Trophoblast cell (in vitro differentiated cells and primary cell): ENCODE results near the gene ETV6.

Experiments used
- DNase-seq, 2 donors: peaks; one replicate each; pipeline ENCODE4 v3.0.0-alpha.2; 2016
- H2AFZ ChIP-seq: 2 replicates; pipeline ENCODE4 v1.6.1; 2013; ENCODE audit warnings: low read length, moderate library complexity, mild to moderate bottlenecking; ENCODE audit not compliant: insufficient read depth, poor library complexity
- H2AK5ac ChIP-seq: 2 replicates; pipeline ENCODE4 v1.6.1; 2013; ENCODE audit warnings: mild to moderate bottlenecking, low read length
- H2BK120ac ChIP-seq: 2 replicates; pipeline ENCODE4 v1.6.1; 2013; ENCODE audit warnings: low read length, mild to moderate bottlenecking, moderate library complexity; ENCODE audit not compliant: insufficient read depth, poor library complexity
- H2BK12ac ChIP-seq: 2 replicates; pipeline ENCODE4 v1.6.1; 2013; ENCODE audit warnings: mild to moderate bottlenecking, low read length, moderate library complexity
- H2BK5ac ChIP-seq: 2 replicates; pipeline ENCODE4 v1.6.1; 2013; ENCODE audit warnings: low read length, low read depth, moderate library complexity, mild to moderate bottlenecking; ENCODE audit not compliant: poor library complexity
- H3K14ac ChIP-seq: 2 replicates; pipeline ENCODE4 v1.6.1; 2013; ENCODE audit warnings: mild to moderate bottlenecking, low read length
- H3K18ac ChIP-seq: 2 replicates; pipeline ENCODE4 v1.6.1; 2013; ENCODE audit warnings: mild to moderate bottlenecking, low read length
- H3K23ac ChIP-seq: 2 replicates; pipeline ENCODE4 v1.6.1; 2013; ENCODE audit warnings: low read length
- H3K27ac ChIP-seq: 2 replicates; pipeline ENCODE4 v1.5.1; 2013; ENCODE audit warnings: low read depth, mild to moderate bottlenecking, inconsistent platforms, low read length, moderate library complexity
- H3K27me3 ChIP-seq: 2 replicates; pipeline ENCODE4 v1.6.1; 2013; ENCODE audit warnings: inconsistent platforms, mild to moderate bottlenecking, low read length, moderate library complexity; ENCODE audit not compliant: insufficient read depth
- H3K36me3 ChIP-seq, 2 experiments: 1 replicate in 1 of 2; 2 replicates in 1 of 2; pipeline ENCODE4 v1.6.1; 2013; ENCODE audit warnings: low read length in 2 of 2, mild to moderate bottlenecking in 2 of 2, moderate library complexity in 1 of 2; ENCODE audit not compliant: insufficient read depth in 2 of 2, control insufficient read depth in 1 of 2
- H3K4ac ChIP-seq: 2 replicates; pipeline ENCODE4 v1.6.1; 2013; ENCODE audit warnings: low read depth, mild to moderate bottlenecking, low read length, moderate library complexity
- H3K4me1 ChIP-seq, 2 experiments: 1 replicate in 1 of 2; 2 replicates in 1 of 2; pipeline ENCODE4 v1.6.1; 2013; ENCODE audit warnings: low read length in 2 of 2, mild to moderate bottlenecking in 2 of 2, moderate library complexity in 1 of 2; ENCODE audit not compliant: insufficient read depth in 2 of 2, control insufficient read depth in 1 of 2
- H3K4me2 ChIP-seq: 2 replicates; pipeline ENCODE4 v1.6.1; 2013; ENCODE audit warnings: inconsistent platforms, mild to moderate bottlenecking, low read length, moderate library complexity
- H3K4me3 ChIP-seq: 2 replicates; pipeline ENCODE4 v1.5.1; 2013; ENCODE audit warnings: mild to moderate bottlenecking, low read depth, low read length, inconsistent platforms
- H3K79me1 ChIP-seq: one replicate; pipeline ENCODE4 v1.6.1; 2013; ENCODE audit warnings: low read length
- H3K79me2 ChIP-seq: 2 replicates; pipeline ENCODE4 v1.6.1; 2013; ENCODE audit warnings: low read length, mild to moderate bottlenecking; ENCODE audit not compliant: control insufficient read depth, insufficient read depth, poor library complexity
- H3K9ac ChIP-seq: 2 replicates; pipeline ENCODE4 v1.6.1; 2013; ENCODE audit warnings: mild to moderate bottlenecking, low read length
- H3K9me3 ChIP-seq: 2 replicates; pipeline ENCODE4 v1.6.1; 2013; ENCODE audit warnings: low read depth, mild to moderate bottlenecking, control low read depth, inconsistent platforms, low read length; ENCODE audit not compliant: insufficient read depth
- H4K12ac ChIP-seq: 2 replicates; pipeline ENCODE4 v1.6.1; 2013; ENCODE audit warnings: low read depth, mild to moderate bottlenecking, low read length, moderate library complexity
- H4K8ac ChIP-seq: 2 replicates; pipeline ENCODE4 v1.6.1; 2013; ENCODE audit warnings: low read depth, mild to moderate bottlenecking, low read length, moderate library complexity
- H4K91ac ChIP-seq: one replicate; pipeline ENCODE4 v1.6.1; 2013; ENCODE audit warnings: low read depth, mild to moderate bottlenecking, low read length, moderate library complexity
- WGBS: extraction: QIAGEN DNeasy Blood & Tissue Kit; methylation state at CpG from one replicate; pipeline ENCODE4 v1.1.7; 2013; ENCODE audit warnings: missing lambda C conversion rate; ENCODE audit not compliant: insufficient read length, insufficient coverage; ENCODE audit errors: extremely low coverage; 5-methylcytosine and 5-hydroxymethylcytosine counted together

The ETV6 gene

DNA sequence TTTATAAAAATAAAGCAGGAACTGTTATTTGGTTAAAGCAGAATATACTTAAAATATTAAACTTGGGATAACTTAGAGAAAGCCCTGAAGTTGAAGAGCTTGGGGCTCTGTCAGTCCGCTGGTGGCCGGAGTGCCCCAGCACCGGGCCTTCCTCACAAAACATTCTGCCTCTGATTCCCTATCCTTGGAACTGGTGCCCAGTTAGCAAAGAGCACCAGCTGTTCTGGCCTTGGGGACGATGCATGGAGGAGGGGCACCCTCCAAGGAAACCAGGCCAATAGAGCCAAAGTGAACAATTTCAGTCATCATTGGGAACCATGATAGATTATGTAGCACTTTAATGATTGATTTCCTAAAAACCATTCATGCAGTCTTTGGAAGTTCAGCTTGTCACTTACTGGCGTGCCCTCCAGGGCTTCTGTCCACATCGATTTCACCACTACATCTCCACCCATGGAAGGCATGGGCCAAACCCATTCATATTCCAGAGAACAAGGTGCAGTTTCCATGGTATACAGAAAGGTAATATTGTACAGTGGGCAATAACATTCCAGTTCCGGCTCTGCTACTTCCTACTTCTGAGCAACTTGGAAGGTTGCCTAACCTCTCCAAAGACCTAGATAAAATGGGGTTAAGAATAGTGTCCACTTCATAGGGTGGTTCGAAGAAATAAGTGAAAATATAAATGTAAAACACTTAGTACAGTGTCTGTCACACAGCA lies 145.9 kb downstream of the ETV6 start:
- H4K12ac ChIP-seq, result no peak overlapping the region
- no peak overlapping the region for H3K4me3 ChIP-seq
- H3K4me2 ChIP-seq, result peak overlapping the region; percentile 38
- no peak overlapping the region for H4K8ac ChIP-seq
- H3K36me3 ChIP-seq, result no peaks in the 10 kb centered on the region
- H2BK5ac ChIP-seq, result peak overlapping the region; percentile 21
- peak overlapping the region; percentile 29 for H2BK12ac ChIP-seq
- no peak overlapping the region for H2AK5ac ChIP-seq
- peaks cover 10% of the 10 kb centered on the region for H3K79me1 ChIP-seq
- H2BK120ac ChIP-seq, result no peak overlapping the region
- no peak overlapping the region for H3K23ac ChIP-seq
- peak overlapping the region; percentile 33 for H3K14ac ChIP-seq
- H3K27me3 ChIP-seq, result no peaks in the 10 kb centered on the region
- H3K9me3 ChIP-seq, result no peaks in the 10 kb centered on the region
- peaks cover 25 to 30% of the 10 kb centered on the region in 2 experiments for H3K4me1 ChIP-seq
- no peak overlapping the region for H2AFZ ChIP-seq
- DNase-seq, result no peak
- no CpG with 5 or more reads among the region's 8 CpGs for WGBS
- H3K9ac ChIP-seq, result no peak overlapping the region
- H3K27ac ChIP-seq, result peak overlapping the region; percentile 65
- H3K79me2 ChIP-seq, result no peaks in the 10 kb centered on the region
- no peak overlapping the region for H3K4ac ChIP-seq
- H3K18ac ChIP-seq, result no peak overlapping the region
- peak overlapping the region; percentile 10 for H4K91ac ChIP-seq

DNA sequence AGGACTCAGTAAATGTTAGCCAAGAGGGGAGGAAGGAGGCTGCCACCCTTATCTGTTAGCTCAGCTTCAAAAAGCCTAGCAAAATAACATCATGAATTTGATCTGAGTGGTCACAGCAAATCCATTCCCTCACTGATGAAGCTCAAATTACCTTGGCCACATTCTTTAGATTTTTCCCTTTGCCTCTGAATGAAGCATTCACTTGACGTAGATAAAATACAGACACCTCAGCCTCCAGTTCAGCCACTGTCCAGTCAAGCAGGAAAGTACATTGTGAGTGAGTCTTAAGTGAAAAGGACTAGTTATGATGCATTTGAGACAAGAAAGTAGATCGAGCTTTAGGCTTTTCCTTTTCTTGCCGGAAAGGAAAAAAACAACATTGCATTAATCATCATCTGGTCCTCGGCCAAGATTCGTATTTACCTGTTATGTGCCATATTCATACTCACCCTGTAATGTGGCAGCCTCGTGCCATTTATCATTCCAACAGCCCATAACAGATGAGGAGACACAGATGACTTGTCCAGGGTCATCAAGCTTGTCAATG lies 146.5 kb downstream of the ETV6 start:
- Histone ChIP-seq H3K23ac (no peak overlapping the region), H3K79me2 (no peaks in the 10 kb centered on the region), H4K12ac (no peak overlapping the region), H2AFZ (no peak overlapping the region), H2BK5ac (peak overlapping the region; percentile 44), H2AK5ac (no peak overlapping the region), H3K27me3 (no peaks in the 10 kb centered on the region), H3K4me3 (no peak overlapping the region), H4K91ac (peak overlapping the region; percentile 59), H2BK120ac (no peak overlapping the region), H3K27ac (peak overlapping the region; percentile 65), H3K9ac (no peak overlapping the region), H3K4me1 (peaks cover 25 to 30% of the 10 kb centered on the region in 2 experiments), H3K9me3 (no peaks in the 10 kb centered on the region), H3K4me2 (peak overlapping the region; percentile 38), H3K79me1 (peaks cover 10% of the 10 kb centered on the region), H2BK12ac (peak overlapping the region; percentile 3), H3K36me3 (no peaks in the 10 kb centered on the region), H3K14ac (no peak overlapping the region), H3K18ac (no peak overlapping the region), H4K8ac (no peak overlapping the region), H3K4ac (no peak overlapping the region)
- peak; percentile 40 to 72 for DNase-seq
- no CpG with 5 or more reads among the region's 6 CpGs for WGBS

DNA sequence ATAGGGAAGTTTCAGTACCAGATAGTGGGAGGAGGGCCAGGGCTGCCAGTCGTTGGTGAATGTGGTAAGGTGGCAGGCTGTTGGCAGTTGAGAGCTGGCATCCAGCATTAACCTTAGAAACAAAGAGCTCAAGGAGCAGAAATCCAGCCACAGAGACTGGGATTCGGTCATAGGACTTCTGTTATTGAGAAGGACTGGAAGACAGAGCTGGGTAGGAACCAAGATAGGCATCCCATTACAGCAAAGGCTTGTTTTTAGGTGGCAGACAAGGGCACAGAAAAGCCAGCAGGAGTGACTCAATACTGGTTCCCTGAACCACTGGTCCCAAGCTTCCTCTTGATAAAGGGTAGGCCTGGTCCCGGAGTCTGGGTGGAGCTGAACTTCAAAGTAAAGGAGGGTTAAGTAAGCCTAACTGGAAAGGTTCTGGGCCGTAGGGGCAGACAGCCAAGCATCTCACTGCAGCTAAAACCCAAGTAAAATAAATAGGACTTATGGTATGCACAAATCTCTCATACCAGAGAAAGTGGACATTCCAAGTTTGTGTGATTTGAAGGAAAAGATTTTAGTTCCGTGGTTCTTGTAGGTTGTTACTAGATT lies 147.9 kb downstream of the ETV6 start:
- H3K36me3 ChIP-seq, result no peaks in the 10 kb centered on the region
- H3K9me3 ChIP-seq, result no peaks in the 10 kb centered on the region
- H2BK12ac ChIP-seq, result peak overlapping the region; percentile 21
- no peak overlapping the region for H3K23ac ChIP-seq
- peak; percentile 85 to 92 for DNase-seq
- no peaks in the 10 kb centered on the region for H3K79me2 ChIP-seq
- H3K79me1 ChIP-seq, result peaks cover 10% of the 10 kb centered on the region
- H3K4me2 ChIP-seq, result no peak overlapping the region
- H3K4me3 ChIP-seq, result no peak overlapping the region
- H4K91ac ChIP-seq, result peak overlapping the region; percentile 76
- H3K4me1 ChIP-seq, result peaks cover 29 to 33% of the 10 kb centered on the region in 2 experiments
- H3K27ac ChIP-seq, result no peak overlapping the region
- no peak overlapping the region for H2AK5ac ChIP-seq
- H3K27me3 ChIP-seq, result no peaks in the 10 kb centered on the region
- no peak overlapping the region for H3K14ac ChIP-seq
- no peak overlapping the region for H4K12ac ChIP-seq
- peak overlapping the region; percentile 68 for H3K18ac ChIP-seq
- no CpG with 5 or more reads among the region's 5 CpGs for WGBS
- H3K4ac ChIP-seq, result no peak overlapping the region
- no peak overlapping the region for H2BK5ac ChIP-seq
- H3K9ac ChIP-seq, result no peak overlapping the region
- H2BK120ac ChIP-seq, result peak overlapping the region; percentile 55
- no peak overlapping the region for H2AFZ ChIP-seq
- H4K8ac ChIP-seq, result peak overlapping the region; percentile 44

DNA sequence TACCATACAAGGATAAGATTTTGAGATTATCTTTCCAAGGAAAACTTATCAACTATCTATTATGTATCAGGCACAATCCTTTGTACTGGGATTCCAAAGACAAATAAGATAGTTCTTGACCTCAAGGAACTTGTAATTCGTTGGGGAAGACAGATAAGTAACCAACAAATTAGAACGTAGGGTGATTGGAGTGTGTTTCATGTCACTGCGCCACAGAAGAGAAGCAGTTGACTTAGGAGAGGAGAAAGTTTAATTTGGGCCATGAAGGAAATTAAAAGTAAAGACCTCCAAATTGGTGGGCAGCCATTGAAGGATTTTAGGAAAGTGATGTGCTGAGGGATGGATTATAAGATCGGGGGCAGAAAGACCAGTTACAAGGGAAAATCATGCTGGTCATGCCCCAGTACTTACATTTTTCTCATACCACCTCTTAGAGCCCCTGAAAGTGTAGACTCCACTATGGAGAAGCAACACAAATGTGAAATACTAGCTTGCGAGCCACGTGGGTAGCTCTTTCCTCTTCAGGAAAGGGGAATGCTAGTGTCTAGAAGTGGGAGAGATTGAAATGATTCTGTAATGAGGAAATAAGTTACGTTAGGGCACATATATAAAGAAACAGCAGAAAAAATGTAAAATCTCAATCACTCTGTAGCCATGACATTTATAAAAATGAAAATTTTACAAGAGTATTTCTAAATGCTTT lies 148.7 kb downstream of the ETV6 start:
- H3K9me3 ChIP-seq, result no peaks in the 10 kb centered on the region
- H3K4ac ChIP-seq, result no peak overlapping the region
- H3K4me3 ChIP-seq, result no peak overlapping the region
- H3K27ac ChIP-seq, result no peak overlapping the region
- DNase-seq, result peak in 1 of 2 donors; percentile 39
- WGBS, result no CpG with 5 or more reads among the region's 7 CpGs
- H3K79me2 ChIP-seq, result no peaks in the 10 kb centered on the region
- H3K9ac ChIP-seq, result no peak overlapping the region
- no peak overlapping the region for H4K91ac ChIP-seq
- no peaks in the 10 kb centered on the region for H3K36me3 ChIP-seq
- no peak overlapping the region for H2AFZ ChIP-seq
- H2BK12ac ChIP-seq, result no peak overlapping the region
- H3K18ac ChIP-seq, result no peak overlapping the region
- H3K23ac ChIP-seq, result no peak overlapping the region
- no peaks in the 10 kb centered on the region for H3K27me3 ChIP-seq
- H3K4me1 ChIP-seq, result peaks cover 29 to 33% of the 10 kb centered on the region in 2 experiments
- peaks cover 10% of the 10 kb centered on the region for H3K79me1 ChIP-seq
- H2BK120ac ChIP-seq, result no peak overlapping the region
- H3K4me2 ChIP-seq, result no peak overlapping the region
- H3K14ac ChIP-seq, result no peak overlapping the region
- H4K12ac ChIP-seq, result no peak overlapping the region
- no peak overlapping the region for H2AK5ac ChIP-seq
- no peak overlapping the region for H2BK5ac ChIP-seq
- H4K8ac ChIP-seq, result no peak overlapping the region
